Endothelial cell of umbilical vein (primary cell): ENCODE results near the gene SLC66A2. TPM values are rescaled to one million over a fixed set of nuclear protein-coding genes. Genes with fewer than 3 reads are reported as not detected.

Experiments
- BruUV-seq: library from RNA; stranded (reverse); fragments of 400-500 nt; replicated peaks from 2 replicates; lab custom pipeline; 2021; lab: Mats Ljungman, UMichigan
- CTCF ChIA-PET: fragments of 300-600, 350-600 bp; sonication (Branson Sonifier 250); formaldehyde crosslinking; loops from one replicate; lab custom pipeline; 2021; ENCODE audit warnings: antibody characterized with exemption, inconsistent platforms; lab: Charles Lee
- POLR2A ChIA-PET: fragments of 300-600, 350-600 bp; sonication (Branson Sonifier 250); formaldehyde crosslinking; loops from one replicate; lab custom pipeline; 2021; ENCODE audit warnings: antibody characterized with exemption, inconsistent platforms; lab: Charles Lee
- DNase-seq: peaks from one replicate; pipeline ENCODE4 v3.0.0-alpha.2; 2011; ENCODE audit warnings: low read depth, low spot score
- FAIRE-seq: peaks from 2 replicates; lab custom pipeline; 2011; peaks lifted over from hg19 to GRCh38; lab: Jason Lieb, UNC
- H2AFZ ChIP-seq: 2 replicates; pipeline ENCODE4 v1.6.0; 2012; ENCODE audit warnings: low read depth, low read length, control low read depth, inconsistent platforms
- H3K27ac ChIP-seq: 2 replicates; pipeline ENCODE4 v1.5.1; 2011; ENCODE audit warnings: low read depth, mild to moderate bottlenecking, control low read depth, low read length, moderate library complexity; ENCODE audit not compliant: insufficient read depth
- H3K27me3 ChIP-seq, 2 experiments: 2 replicates each; pipeline versions ENCODE4 v1.6.0 to v1.6.1; 2011; ENCODE audit warnings: low read length in 2 of 2, mixed read lengths in 1 of 2; ENCODE audit not compliant: control insufficient read depth in 2 of 2, insufficient read depth in 2 of 2
- H3K36me3 ChIP-seq, 2 experiments: 2 replicates in 1 of 2; 3 replicates in 1 of 2; pipeline ENCODE4 v1.5.1; 2011; ENCODE audit warnings: low read length in 2 of 2, mild to moderate bottlenecking in 1 of 2, moderate library complexity in 1 of 2; ENCODE audit not compliant: control insufficient read depth in 2 of 2, insufficient read depth in 2 of 2; ENCODE audit errors: extremely low read depth in 1 of 2
- H3K4me1 ChIP-seq: 3 replicates; pipeline ENCODE4 v1.5.1; 2011; ENCODE audit warnings: mild to moderate bottlenecking, low read length; ENCODE audit not compliant: control insufficient read depth, insufficient read depth; ENCODE audit errors: extremely low read depth
- H3K4me2 ChIP-seq: 2 replicates; pipeline ENCODE4 v1.6.1; 2011; ENCODE audit warnings: low read length, control low read depth, mixed read lengths; ENCODE audit not compliant: insufficient read depth
- H3K4me3 ChIP-seq, 3 experiments: fragments of 200-600 bp in 1 of 3; sonication (generic), shearing (Covaris generic) in 1 of 3; replicated peaks in 1 of 3; 2 replicates each; pipeline ENCODE4 v1.5.1; 2011 to 2016; ENCODE audit warnings: control low read depth in 3 of 3, low read length in 3 of 3, mild to moderate bottlenecking in 2 of 3, inconsistent platforms in 1 of 3, low read depth in 1 of 3, moderate library complexity in 1 of 3; ENCODE audit not compliant: insufficient read depth in 1 of 3
- H3K79me2 ChIP-seq: 2 replicates; pipeline ENCODE4 v1.6.0; 2012; ENCODE audit warnings: low read length, inconsistent platforms; ENCODE audit not compliant: control insufficient read depth, insufficient read depth
- H3K9ac ChIP-seq: replicated peaks from 2 replicates; pipeline ENCODE3; 2011; ENCODE audit warnings: low read length, control low read depth; ENCODE audit not compliant: insufficient read depth; ENCODE audit errors: extremely low read depth
- H3K9me1 ChIP-seq: replicated peaks from 3 replicates; pipeline ENCODE4 v1.6.0; 2011; ENCODE audit warnings: mild to moderate bottlenecking, low read length; ENCODE audit not compliant: control insufficient read depth, insufficient read depth; ENCODE audit errors: extremely low read depth
- H3K9me3 ChIP-seq: replicated peaks from 2 replicates; pipeline ENCODE4 v1.5.1; 2012; ENCODE audit warnings: low read length, inconsistent platforms; ENCODE audit not compliant: control insufficient read depth, insufficient read depth
- H4K20me1 ChIP-seq: replicated peaks from 2 replicates; pipeline ENCODE3; 2011; ENCODE audit warnings: mild to moderate bottlenecking, low read length; ENCODE audit not compliant: control insufficient read depth, insufficient read depth; ENCODE audit errors: extremely low read depth
- EZH2 ChIP-seq: IDR thresholded peaks from 2 replicates; pipeline ENCODE4 v1.6.1; 2012; ENCODE audit warnings: borderline replicate concordance, low read depth, mild to moderate bottlenecking, moderate library complexity, low read length, inconsistent platforms; ENCODE audit not compliant: severe bottlenecking
- GATA2 ChIP-seq: IDR thresholded peaks from 2 replicates; pipeline ENCODE4 v1.7.0; 2011; ENCODE audit warnings: low read depth, mild to moderate bottlenecking, moderate library complexity, mixed read lengths, low read length; ENCODE audit not compliant: insufficient read length, insufficient read depth
- MAX ChIP-seq: IDR thresholded peaks from 2 replicates; pipeline ENCODE4 v1.6.1; 2011; ENCODE audit not compliant: insufficient read depth, insufficient read length
- POLR2A ChIP-seq: IDR thresholded peaks from 2 replicates; pipeline ENCODE4 v1.6.1; 2012; ENCODE audit warnings: low read depth, mild to moderate bottlenecking, control low read depth, low read length
- POLR2AphosphoS5 ChIP-seq: IDR thresholded peaks from 2 replicates; pipeline ENCODE4 v1.6.1; 2012; ENCODE audit warnings: low read depth, mild to moderate bottlenecking, control low read depth, low read length, moderate library complexity; ENCODE audit not compliant: insufficient read depth
- dilution Hi-C: fragments of 300-500 bp; cut with MboI; formaldehyde crosslinking; loops from one replicate; pipeline ENCODE4 v1.15.0; 2019; ENCODE audit warnings: low sequenced_read_pairs; ENCODE audit not compliant: extremely low pct_ligation_motif_present
- intact Hi-C: fragments of 100-400 bp; cut with micrococcal nuclease; formaldehyde crosslinking; loops from one replicate; pipeline ENCODE4 v1.10.0; 2022
- polyA plus RNA-seq, 4 experiments: library from polyadenylated mRNA; depleted of rRNA in 3 of 4; stranded (reverse) in 3 of 4; unstranded in 1 of 4; fragments of >200 nt; gene quantifications; 2 replicates each; pipeline versions ENCODE4 v1.2.1 to v1.2.3, GENCODE V29; 2011 to 2012; ENCODE audit warnings: missing spikeins in 1 of 4
- total RNA-seq: library from RNA; stranded (reverse); gene quantifications from 2 replicates; pipeline ENCODE4 v1.2.3, GENCODE V29; 2021
- TF ChIP-seq, protein P1 (sequence below), 2 donors: IDR thresholded peaks; 1 replicate in 1 of 2; 2 replicates in 1 of 2; pipeline ENCODE4 v1.5.1; 2011; ENCODE audit warnings: low read length in 2 of 2, mild to moderate bottlenecking in 2 of 2, moderate library complexity in 2 of 2, control low read depth in 1 of 2, inconsistent platforms in 1 of 2, low read depth in 1 of 2; ENCODE audit not compliant: insufficient read depth in 1 of 2; ENCODE audit errors: extremely low read depth in 1 of 2

Gene SLC66A2
- total and polyA plus RNA-seq, 2 donors (not counting 3 experiments of a cell fraction or from before 2014, with no cell fraction given): 32.5 to 37.1 TPM

DNA sequence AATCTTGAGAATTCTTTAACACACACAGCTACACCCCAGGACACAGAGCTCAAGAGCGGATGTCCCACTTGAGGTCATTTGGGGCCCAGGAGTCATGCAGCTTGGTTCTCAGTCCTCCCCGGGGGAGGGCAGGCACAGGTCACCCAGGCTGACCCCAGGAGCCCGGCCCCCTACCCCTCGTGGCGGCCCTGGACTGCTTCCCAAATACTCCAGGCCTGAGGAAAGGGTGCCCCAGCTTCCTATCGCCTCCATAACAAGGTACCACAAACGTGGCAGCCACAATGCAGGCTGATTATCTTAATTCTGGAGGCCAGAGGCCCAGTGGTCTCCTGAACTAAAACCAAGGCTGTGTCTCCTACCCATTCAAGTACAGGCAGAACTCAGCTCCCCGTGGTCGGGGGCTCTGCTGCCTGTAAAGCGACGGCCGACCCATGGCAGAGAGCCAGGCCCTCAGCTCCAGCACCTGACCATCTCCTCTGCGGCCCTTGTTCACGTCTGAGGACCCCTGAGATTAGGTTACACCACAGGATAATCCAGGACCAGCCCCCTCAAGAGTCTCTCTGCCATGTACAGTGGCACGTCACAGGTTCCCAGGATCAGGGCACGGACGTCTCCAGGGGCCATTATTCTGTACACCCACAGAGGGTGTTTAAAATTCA lies 10.5 kb downstream of the SLC66A2 start:
- Histone ChIP-seq H2AFZ (no peak overlapping the region), H3K79me2 (peaks cover 31% of the 10 kb centered on the region), H3K4me2 (no peak overlapping the region), H3K27me3 (no peaks in the 10 kb centered on the region), H3K27ac (no peak overlapping the region), H3K4me3 (no peak overlapping the region), H3K9ac (no peak overlapping the region), H3K9me3 (no peaks in the 10 kb centered on the region), H3K4me1 (no peaks in the 10 kb centered on the region), H3K9me1 (no peaks in the 10 kb centered on the region), H4K20me1 (no peaks in the 10 kb centered on the region), H3K36me3 (peaks cover 4 to 20% of the 10 kb centered on the region in 2 experiments)
- dilution Hi-C loops: no loop called here
- ChIA-PET CTCF (no interaction called here), POLR2A (no interaction called here)
- BruUV-seq: no TSS peak
- TF ChIP-seq POLR2AphosphoS5: no peak
- TF ChIP-seq EZH2: no peak
- TF ChIP-seq POLR2A: no peak
- TF ChIP-seq MAX: no peak
- TF ChIP-seq, protein P1, sequence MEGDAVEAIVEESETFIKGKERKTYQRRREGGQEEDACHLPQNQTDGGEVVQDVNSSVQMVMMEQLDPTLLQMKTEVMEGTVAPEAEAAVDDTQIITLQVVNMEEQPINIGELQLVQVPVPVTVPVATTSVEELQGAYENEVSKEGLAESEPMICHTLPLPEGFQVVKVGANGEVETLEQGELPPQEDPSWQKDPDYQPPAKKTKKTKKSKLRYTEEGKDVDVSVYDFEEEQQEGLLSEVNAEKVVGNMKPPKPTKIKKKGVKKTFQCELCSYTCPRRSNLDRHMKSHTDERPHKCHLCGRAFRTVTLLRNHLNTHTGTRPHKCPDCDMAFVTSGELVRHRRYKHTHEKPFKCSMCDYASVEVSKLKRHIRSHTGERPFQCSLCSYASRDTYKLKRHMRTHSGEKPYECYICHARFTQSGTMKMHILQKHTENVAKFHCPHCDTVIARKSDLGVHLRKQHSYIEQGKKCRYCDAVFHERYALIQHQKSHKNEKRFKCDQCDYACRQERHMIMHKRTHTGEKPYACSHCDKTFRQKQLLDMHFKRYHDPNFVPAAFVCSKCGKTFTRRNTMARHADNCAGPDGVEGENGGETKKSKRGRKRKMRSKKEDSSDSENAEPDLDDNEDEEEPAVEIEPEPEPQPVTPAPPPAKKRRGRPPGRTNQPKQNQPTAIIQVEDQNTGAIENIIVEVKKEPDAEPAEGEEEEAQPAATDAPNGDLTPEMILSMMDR (IDR thresholded peaks at IDR 0.05; ENCODE audit: extremely low read depth in 1 of 2, insufficient read depth in 1 of 2, low read depth in 1 of 2, low read length in 2 of 2): no peak
- TF ChIP-seq GATA2: no peak
- intact Hi-C loops: no loop called here
- FAIRE-seq: no peak
- DNase-seq: no peak
